Smooth muscle cell (in vitro differentiated cells): ENCODE data around the gene NUBP2. TPM values are rescaled to one million over a fixed set of nuclear protein-coding genes. Genes with fewer than 3 reads are reported as not detected.

Source experiments
- DNase-seq: peaks from one replicate; lab custom pipeline; 2025; ENCODE audit not compliant: unreplicated experiment; lab: John Stamatoyannopoulos, UW
- H2AFZ ChIP-seq: fragments of 200-600 bp; sonication (generic); 2 replicates; pipeline ENCODE4 v1.6.0; 2016; ENCODE audit warnings: antibody characterized with exemption, low read depth, mild to moderate bottlenecking
- H3F3A ChIP-seq: fragments of 200-600 bp; sonication (generic); 2 replicates; pipeline ENCODE4 v1.6.0; 2017; ENCODE audit warnings: antibody characterized with exemption, low read depth
- H3K27ac ChIP-seq: fragments of 200-600 bp; sonication (generic); 2 replicates; pipeline ENCODE4 v1.5.1; 2016; ENCODE audit warnings: low read depth, mild to moderate bottlenecking
- H3K27me3 ChIP-seq: fragments of 200-600 bp; sonication (generic); 2 replicates; pipeline ENCODE4 v1.6.1; 2016; ENCODE audit warnings: low read depth, mild to moderate bottlenecking
- H3K36me3 ChIP-seq: fragments of 200-600 bp; sonication (generic); 2 replicates; pipeline ENCODE4 v1.5.1; 2016; ENCODE audit warnings: low read depth
- H3K4me1 ChIP-seq: fragments of 200-600 bp; sonication (generic); 2 replicates; pipeline ENCODE4 v1.5.1; 2016; ENCODE audit warnings: low read depth
- H3K4me2 ChIP-seq: fragments of 200-600 bp; sonication (generic); 2 replicates; pipeline ENCODE4 v1.6.0; 2016; ENCODE audit warnings: mild to moderate bottlenecking
- H3K4me3 ChIP-seq: fragments of 200-600 bp; sonication (generic); 2 replicates; pipeline ENCODE4 v1.5.1; 2016; ENCODE audit warnings: mild to moderate bottlenecking
- H3K79me2 ChIP-seq: fragments of 200-600 bp; sonication (generic); 2 replicates; pipeline ENCODE4 v1.6.0; 2016; ENCODE audit warnings: low read depth, mild to moderate bottlenecking
- H3K9ac ChIP-seq: fragments of 200-600 bp; sonication (generic); 2 replicates; pipeline ENCODE4 v1.6.0; 2016; ENCODE audit warnings: low read depth
- H3K9me3 ChIP-seq: fragments of 200-600 bp; sonication (generic); replicated peaks from 2 replicates; pipeline ENCODE4 v1.5.1; 2016; ENCODE audit warnings: low read depth
- H4K20me1 ChIP-seq: fragments of 200-600 bp; sonication (generic); 2 replicates; pipeline ENCODE4 v1.6.0; 2016; ENCODE audit warnings: low read depth
- WGBS: methylation state at CpG from one replicate; pipeline ENCODE4 v1.1.7; 2016; ENCODE audit warnings: low lambda C conversion rate; 5-methylcytosine and 5-hydroxymethylcytosine counted together
- polyA plus RNA-seq: library from polyadenylated mRNA; unstranded; fragments of >200 nt; fragmentation: Nextera tagmentation; extraction: Ambion mirVana; gene quantifications from 2 replicates; pipeline ENCODE4 v1.2.1, GENCODE V29; 2016
- total RNA-seq: library from RNA; depleted of rRNA; stranded (reverse); fragments of >200 nt; gene quantifications from 2 replicates; pipeline ENCODE4 v1.2.3, GENCODE V29; 2014
- TF ChIP-seq, protein P1 (sequence below): fragments of 200-600 bp; sonication (generic); IDR thresholded peaks from 2 replicates; pipeline ENCODE4 v1.5.1; 2017; ENCODE audit warnings: borderline replicate concordance, mild to moderate bottlenecking, antibody characterized with exemption; ENCODE audit not compliant: insufficient read depth, poor library complexity, severe bottlenecking

Gene NUBP2
- total and polyA plus RNA-seq, 2 experiments from 2014 or later: 48.0 to 80.8 TPM

GRCh38 chr16:1779741-1780676 is 2.8 kb upstream of the NUBP2 start:
- Histone ChIP-seq H3F3A (peaks cover 7% of the 10 kb centered on the region), H3K79me2 (peaks cover 24% of the 10 kb centered on the region), H3K9ac (no peak overlapping the region), H3K4me1 (peaks cover 4% of the 10 kb centered on the region), H4K20me1 (peaks cover 31% of the 10 kb centered on the region), H2AFZ (no peak overlapping the region), H3K4me3 (no peak overlapping the region), H3K36me3 (no peaks in the 10 kb centered on the region), H3K27ac (no peak overlapping the region), H3K9me3 (no peaks in the 10 kb centered on the region), H3K27me3 (no peaks in the 10 kb centered on the region), H3K4me2 (no peak overlapping the region)
- no peak for DNase-seq
- TF ChIP-seq, protein P1, sequence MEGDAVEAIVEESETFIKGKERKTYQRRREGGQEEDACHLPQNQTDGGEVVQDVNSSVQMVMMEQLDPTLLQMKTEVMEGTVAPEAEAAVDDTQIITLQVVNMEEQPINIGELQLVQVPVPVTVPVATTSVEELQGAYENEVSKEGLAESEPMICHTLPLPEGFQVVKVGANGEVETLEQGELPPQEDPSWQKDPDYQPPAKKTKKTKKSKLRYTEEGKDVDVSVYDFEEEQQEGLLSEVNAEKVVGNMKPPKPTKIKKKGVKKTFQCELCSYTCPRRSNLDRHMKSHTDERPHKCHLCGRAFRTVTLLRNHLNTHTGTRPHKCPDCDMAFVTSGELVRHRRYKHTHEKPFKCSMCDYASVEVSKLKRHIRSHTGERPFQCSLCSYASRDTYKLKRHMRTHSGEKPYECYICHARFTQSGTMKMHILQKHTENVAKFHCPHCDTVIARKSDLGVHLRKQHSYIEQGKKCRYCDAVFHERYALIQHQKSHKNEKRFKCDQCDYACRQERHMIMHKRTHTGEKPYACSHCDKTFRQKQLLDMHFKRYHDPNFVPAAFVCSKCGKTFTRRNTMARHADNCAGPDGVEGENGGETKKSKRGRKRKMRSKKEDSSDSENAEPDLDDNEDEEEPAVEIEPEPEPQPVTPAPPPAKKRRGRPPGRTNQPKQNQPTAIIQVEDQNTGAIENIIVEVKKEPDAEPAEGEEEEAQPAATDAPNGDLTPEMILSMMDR: no peak
- WGBS: 92% methylated on average over 27 of the region's 27 CpGs

DNA sequence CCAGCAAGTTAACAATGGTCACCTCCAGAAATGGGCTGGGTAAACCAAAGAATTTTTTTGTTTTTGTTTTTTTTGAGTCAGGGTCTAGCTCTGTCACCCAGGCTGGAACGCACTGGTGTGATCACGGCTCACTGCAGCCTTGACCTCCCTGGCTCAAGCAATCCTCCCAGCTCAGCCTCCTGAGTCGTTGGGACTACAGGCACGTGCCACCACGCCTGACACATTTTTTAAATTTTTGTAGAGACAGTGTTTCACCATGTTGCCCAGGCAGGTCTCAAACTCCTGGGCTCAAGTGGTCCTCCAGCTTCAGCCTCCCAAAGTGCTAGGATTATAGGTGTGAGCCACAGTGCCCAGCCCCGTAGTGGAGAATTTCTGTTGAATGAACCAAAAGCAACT is 2.1 kb upstream of the NUBP2 start:
- Histone ChIP-seq H2AFZ (no peak overlapping the region), H3K27me3 (no peaks in the 10 kb centered on the region), H3F3A (peaks cover 7% of the 10 kb centered on the region), H3K27ac (no peak overlapping the region), H3K4me1 (peaks cover 4% of the 10 kb centered on the region), H3K9ac (no peak overlapping the region), H3K79me2 (peaks cover 28% of the 10 kb centered on the region), H3K4me3 (no peak overlapping the region), H3K36me3 (no peaks in the 10 kb centered on the region), H3K4me2 (peak overlapping the region; percentile 99), H3K9me3 (no peaks in the 10 kb centered on the region), H4K20me1 (peaks cover 38% of the 10 kb centered on the region)
- TF ChIP-seq, protein P1: no peak
- no peak for DNase-seq
- WGBS: 94% methylated on average over 6 of the region's 6 CpGs

DNA sequence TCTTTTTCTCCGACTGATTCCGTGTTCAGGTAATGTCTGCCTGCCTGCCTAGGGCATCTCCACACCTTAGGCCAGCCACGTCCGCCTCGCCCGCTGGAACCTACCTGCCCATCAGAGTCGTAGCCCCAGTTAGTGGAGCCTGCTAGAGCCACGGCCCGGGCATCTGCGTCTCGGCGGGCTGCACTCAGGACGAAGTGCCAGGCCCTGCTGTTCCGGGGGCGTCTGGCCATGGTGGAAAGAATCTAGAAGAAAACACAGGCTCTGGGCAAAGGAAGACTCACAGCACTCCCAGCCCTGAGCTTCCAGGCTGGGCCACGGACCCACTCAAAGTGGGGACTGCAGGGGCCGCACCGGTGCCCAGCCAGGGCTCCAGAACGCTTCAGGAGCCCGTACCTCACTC is 1.5 kb upstream of the NUBP2 start:
- peak overlapping the region; percentile 99 for H3K4me2 ChIP-seq
- no peaks in the 10 kb centered on the region for H3K9me3 ChIP-seq
- H3K36me3 ChIP-seq: no peaks in the 10 kb centered on the region
- peaks cover 7% of the 10 kb centered on the region for H3F3A ChIP-seq
- H2AFZ ChIP-seq: no peak overlapping the region
- H4K20me1 ChIP-seq: peaks cover 43% of the 10 kb centered on the region
- peaks cover 4% of the 10 kb centered on the region for H3K4me1 ChIP-seq
- TF ChIP-seq, protein P1: no peak
- DNase-seq: no peak
- peaks cover 32% of the 10 kb centered on the region for H3K79me2 ChIP-seq
- H3K27me3 ChIP-seq: no peaks in the 10 kb centered on the region
- no peak overlapping the region for H3K27ac ChIP-seq
- WGBS: 84% methylated on average over 20 of the region's 20 CpGs
- peak overlapping the region; percentile 92 for H3K4me3 ChIP-seq
- no peak overlapping the region for H3K9ac ChIP-seq
